ENCODE results near the gene SPINT4. TPM values are rescaled to one million over a fixed set of nuclear protein-coding genes. Genes with fewer than 3 reads are reported as not detected.

The SPINT4 gene
- total RNA-seq (2022; extraction: Qiagen RNA extraction), result not detected in 5 replicates

GRCh38 chr20:45722047-45722446, at the start of gene SPINT4:
Gene SPINT4, plus strand, starts transcription at chr20:45722347. Its CDS starts 21 bp downstream, at chr20:45722368.

GRCh38 chr20:45701873-45702272, 20.3 kb upstream of the SPINT4 start, which contains the start of gene WFDC13:
Gene WFDC13, plus strand, starts transcription at chr20:45702038. Its CDS starts 86 bp downstream, at chr20:45702124.

GRCh38 chr20:45704969-45705637, 17.0 kb upstream of the SPINT4 start, which contains the start of gene WFDC10B:
Gene WFDC10B, minus strand, starts transcription at chr20:45705019. Its CDS starts 19,027 bp downstream, at chr20:45685992.

Other genes starting within 250 kb of the SPINT4 start
- not detected in 5 replicates for gene SPINT3, start 206.7 kb upstream of the SPINT4 start, total RNA-seq (2022; extraction: Qiagen RNA extraction)
- gene WFDC6, start 182.9 kb upstream of the SPINT4 start, total RNA-seq (2022; extraction: Qiagen RNA extraction), result not detected in 5 replicates
- gene EPPIN, start 174.9 kb upstream of the SPINT4 start, total RNA-seq (2022; extraction: Qiagen RNA extraction), result not detected in 5 replicates
- not detected in 5 replicates for gene WFDC8, start 143.1 kb upstream of the SPINT4 start, total RNA-seq (2022; extraction: Qiagen RNA extraction)
- gene WFDC10A, start 92.6 kb upstream of the SPINT4 start, total RNA-seq (2022; extraction: Qiagen RNA extraction), result not detected in 5 replicates
- not detected in 5 replicates for gene WFDC9, start 91.1 kb upstream of the SPINT4 start, total RNA-seq (2022; extraction: Qiagen RNA extraction)
- not detected in 5 replicates for gene WFDC11, start 52.1 kb upstream of the SPINT4 start, total RNA-seq (2022; extraction: Qiagen RNA extraction)
- not detected in 5 replicates for gene WFDC13, start 20.3 kb upstream of the SPINT4 start, total RNA-seq (2022; extraction: Qiagen RNA extraction)
- not detected in 5 replicates for gene WFDC10B, start 17.3 kb upstream of the SPINT4 start, total RNA-seq (2022; extraction: Qiagen RNA extraction)
- gene WFDC3, start 69.5 kb downstream of the SPINT4 start, total RNA-seq (2022; extraction: Qiagen RNA extraction), result 0.44 TPM in 1 of 5 replicates, not detected in the others
- gene DNTTIP1, start 69.6 kb downstream of the SPINT4 start, total RNA-seq (2022; extraction: Qiagen RNA extraction), result 32.1 to 37.5 TPM (median 35.7 TPM) in 5 replicates
- gene UBE2C, start 90.3 kb downstream of the SPINT4 start, total RNA-seq (2022; extraction: Qiagen RNA extraction), result 215 to 248 TPM (median 240 TPM) in 5 replicates
- 0.28 TPM in 1 of 5 replicates, not detected in the others for gene TNNC2, start 105.0 kb downstream of the SPINT4 start, total RNA-seq (2022; extraction: Qiagen RNA extraction)
- gene SNX21, start 111.5 kb downstream of the SPINT4 start, total RNA-seq (2022; extraction: Qiagen RNA extraction), result 7.8 to 11.6 TPM (median 10.7 TPM) in 5 replicates
- 14.5 to 20.5 TPM (median 19.7 TPM) in 5 replicates for gene ACOT8, start 135.0 kb downstream of the SPINT4 start, total RNA-seq (2022; extraction: Qiagen RNA extraction)
- 1.3 to 1.9 TPM (median 1.7 TPM) in 5 replicates for gene ZSWIM3, start 135.3 kb downstream of the SPINT4 start, total RNA-seq (2022; extraction: Qiagen RNA extraction)
- gene ZSWIM1, start 158.9 kb downstream of the SPINT4 start, total RNA-seq (2022; extraction: Qiagen RNA extraction), result 4.8 to 5.9 TPM (median 5.8 TPM) in 5 replicates
- 0.19 to 0.53 TPM (median 0.40 TPM) in 3 of 5 replicates, not detected in the others for gene SPATA25, start 165.3 kb downstream of the SPINT4 start, total RNA-seq (2022; extraction: Qiagen RNA extraction)
- 0.61 to 1.7 TPM (median 0.94 TPM) in 5 replicates for gene NEURL2, start 168.9 kb downstream of the SPINT4 start, total RNA-seq (2022; extraction: Qiagen RNA extraction)
- gene CTSA, start 169.0 kb downstream of the SPINT4 start, total RNA-seq (2022; extraction: Qiagen RNA extraction), result 94.8 to 123 TPM (median 110 TPM) in 5 replicates
- gene PLTP, start 189.8 kb downstream of the SPINT4 start, total RNA-seq (2022; extraction: Qiagen RNA extraction), result 1.6 to 2.0 TPM (median 1.8 TPM) in 5 replicates
- gene PCIF1, start 212.3 kb downstream of the SPINT4 start, total RNA-seq (2022; extraction: Qiagen RNA extraction), result 27.8 to 35.7 TPM (median 33.3 TPM) in 5 replicates
- gene ZNF335, start 249.9 kb downstream of the SPINT4 start, total RNA-seq (2022; extraction: Qiagen RNA extraction), result 6.8 to 10.2 TPM (median 9.2 TPM) in 5 replicates

Data from A549 treated with Mapracorat at 1 μM for 4 hours (cell line).